Fibroblast of peridontal ligament (primary cell): ENCODE results near the gene TRIM43.
"Not testable (repeated sequence)": the region's sequence is repeated elsewhere in the genome, so short reads cannot be mapped to it uniquely, and the experiment has no call there.

Experiments
- DNase-seq: peaks from one replicate; pipeline ENCODE4 v3.0.0-alpha.2; 2010; ENCODE audit errors: extremely low read depth

The TRIM43 gene

GRCh38 chr2:95591701-95592100 lies at the start of gene TRIM43:
Gene TRIM43 (plus strand): TSS chr2:95592001. CDS start chr2:95594024, 2,023 bp downstream.
- not testable (repeated sequence) for DNase-seq

- no peak for DNase-seq
Observed at GRCh38 chr2:95551055-95551568, 40.7 kb upstream of the TRIM43 start.

GRCh38 chr2:95552911-95553310 lies 38.9 kb upstream of the TRIM43 start:
- DNase-seq = peak; percentile 39

- DNase-seq = no peak
Observed at GRCh38 chr2:95569170-95569569, 22.6 kb upstream of the TRIM43 start.

- DNase-seq = no peak
Observed at GRCh38 chr2:95573866-95574265, 17.9 kb upstream of the TRIM43 start.

GRCh38 chr2:95574506-95574905 lies 17.3 kb upstream of the TRIM43 start:
- peak; percentile 2 for DNase-seq

- DNase-seq = no peak
Observed at GRCh38 chr2:95575857-95576256, 15.9 kb upstream of the TRIM43 start.

- DNase-seq = no peak
Observed at GRCh38 chr2:95578539-95578938, 13.3 kb upstream of the TRIM43 start.

GRCh38 chr2:95583545-95583944 lies 8.3 kb upstream of the TRIM43 start:
- DNase-seq = not testable (repeated sequence)

- not testable (repeated sequence) for DNase-seq
Observed at GRCh38 chr2:95584321-95584720, 7.5 kb upstream of the TRIM43 start.

GRCh38 chr2:95589777-95590536 lies 1.8 kb upstream of the TRIM43 start:
- not testable (repeated sequence) for DNase-seq

- not testable (repeated sequence) for DNase-seq
Observed at GRCh38 chr2:95592973-95593372, 1.2 kb downstream of the TRIM43 start.

- not testable (repeated sequence) for DNase-seq
Observed at GRCh38 chr2:95595012-95595411, 3.2 kb downstream of the TRIM43 start.

GRCh38 chr2:95601301-95601700 lies 9.5 kb downstream of the TRIM43 start:
- DNase-seq = not testable (repeated sequence)

- not testable (repeated sequence) for DNase-seq
Observed at GRCh38 chr2:95602146-95602545, 10.3 kb downstream of the TRIM43 start.

GRCh38 chr2:95608356-95608755 lies 16.6 kb downstream of the TRIM43 start:
- DNase-seq = not testable (repeated sequence)

GRCh38 chr2:95609764-95610163 lies 18.0 kb downstream of the TRIM43 start:
- not testable (repeated sequence) for DNase-seq

GRCh38 chr2:95613048-95613447 lies 21.2 kb downstream of the TRIM43 start:
- DNase-seq = not testable (repeated sequence)

- not testable (repeated sequence) for DNase-seq
Observed at GRCh38 chr2:95622728-95623127, 30.9 kb downstream of the TRIM43 start.

- not testable (repeated sequence) for DNase-seq
Observed at GRCh38 chr2:95630987-95631386, 39.2 kb downstream of the TRIM43 start.

GRCh38 chr2:95633626-95634259 lies 41.9 kb downstream of the TRIM43 start:
- DNase-seq = not testable (repeated sequence)

- not testable (repeated sequence) for DNase-seq
Observed at GRCh38 chr2:95640515-95641288, 48.9 kb downstream of the TRIM43 start.
